ENCODE measurements around the gene LMBR1L. TPM values are rescaled to one million over a fixed set of nuclear protein-coding genes. Genes with fewer than 3 reads are reported as not detected.
A peak's percentile ranks its signal among the peaks of the same experiment; 100 is the strongest.

Gene LMBR1L
- total and polyA plus RNA-seq, 2 of the 13 experiments (the other 11 are each of a cell fraction or from before 2014, with no cell fraction given), result 12.2 to 65.9 TPM

DNA sequence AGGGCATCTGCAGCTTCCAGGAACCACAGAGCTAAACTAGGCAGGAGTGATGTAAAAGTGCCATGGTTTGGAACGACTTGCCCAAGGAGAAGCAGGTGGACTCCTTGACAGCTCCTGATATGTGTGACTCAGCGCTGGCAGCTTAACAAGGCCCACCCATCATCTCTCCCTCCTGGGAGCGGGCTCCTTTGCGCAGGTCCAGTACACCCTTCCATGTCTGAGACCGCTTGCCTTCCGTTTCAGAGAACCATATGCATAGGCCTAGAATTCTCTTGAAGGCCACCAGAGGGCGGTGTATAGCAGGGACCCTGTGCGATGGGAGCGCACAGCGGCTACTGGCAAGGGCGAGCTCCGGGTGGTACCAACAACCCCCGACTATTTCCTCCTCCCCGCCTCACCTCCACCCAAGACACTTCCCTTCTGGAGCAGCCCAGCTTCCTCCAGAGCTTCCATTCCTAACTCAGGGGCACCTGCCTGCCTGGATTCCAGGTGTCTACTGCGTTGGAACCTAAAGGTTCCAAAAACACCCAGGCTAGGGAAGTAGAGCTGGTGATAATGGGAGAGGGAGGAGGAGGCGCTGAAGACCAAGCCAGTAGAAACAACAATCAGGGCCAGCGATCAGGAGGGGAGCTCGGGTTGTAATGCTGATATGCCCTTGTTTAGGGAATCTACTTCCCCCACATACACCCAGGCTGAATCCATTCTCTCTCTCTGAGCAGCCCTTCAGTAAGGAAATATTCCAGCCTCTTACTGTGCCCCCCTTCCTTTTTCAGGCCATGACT lies 22.3 kb downstream of the LMBR1L start (continued):
- TF ChIP-seq, protein P1, sequence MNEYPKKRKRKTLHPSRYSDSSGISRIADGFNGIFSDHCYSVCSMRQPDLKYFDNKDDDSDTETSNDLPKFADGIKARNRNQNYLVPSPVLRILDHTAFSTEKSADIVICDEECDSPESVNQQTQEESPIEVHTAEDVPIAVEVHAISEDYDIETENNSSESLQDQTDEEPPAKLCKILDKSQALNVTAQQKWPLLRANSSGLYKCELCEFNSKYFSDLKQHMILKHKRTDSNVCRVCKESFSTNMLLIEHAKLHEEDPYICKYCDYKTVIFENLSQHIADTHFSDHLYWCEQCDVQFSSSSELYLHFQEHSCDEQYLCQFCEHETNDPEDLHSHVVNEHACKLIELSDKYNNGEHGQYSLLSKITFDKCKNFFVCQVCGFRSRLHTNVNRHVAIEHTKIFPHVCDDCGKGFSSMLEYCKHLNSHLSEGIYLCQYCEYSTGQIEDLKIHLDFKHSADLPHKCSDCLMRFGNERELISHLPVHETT (CRISPR knock-in tag; conservative IDR thresholded peaks at IDR 0.05), result no peak
- no peak for TF ChIP-seq SKI (IDR thresholded peaks at IDR 0.05; ENCODE audit: partially characterized antibody)
- TF ChIP-seq, protein P2, sequence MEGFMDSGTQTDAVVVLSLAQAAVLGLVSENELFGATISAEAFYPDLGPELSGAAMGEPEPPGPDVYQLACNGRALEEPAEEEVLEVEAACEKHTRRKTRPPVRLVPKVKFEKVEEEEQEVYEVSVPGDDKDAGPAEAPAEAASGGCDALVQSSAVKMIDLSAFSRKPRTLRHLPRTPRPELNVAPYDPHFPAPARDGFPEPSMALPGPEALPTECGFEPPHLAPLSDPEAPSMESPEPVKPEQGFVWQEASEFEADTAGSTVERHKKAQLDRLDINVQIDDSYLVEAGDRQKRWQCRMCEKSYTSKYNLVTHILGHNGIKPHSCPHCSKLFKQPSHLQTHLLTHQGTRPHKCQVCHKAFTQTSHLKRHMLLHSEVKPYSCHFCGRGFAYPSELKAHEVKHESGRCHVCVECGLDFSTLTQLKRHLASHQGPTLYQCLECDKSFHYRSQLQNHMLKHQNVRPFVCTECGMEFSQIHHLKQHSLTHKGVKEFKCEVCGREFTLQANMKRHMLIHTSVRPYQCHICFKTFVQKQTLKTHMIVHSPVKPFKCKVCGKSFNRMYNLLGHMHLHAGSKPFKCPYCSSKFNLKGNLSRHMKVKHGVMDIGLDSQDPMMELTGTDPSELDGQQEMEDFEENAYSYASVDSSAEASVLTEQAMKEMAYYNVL (CRISPR knock-in tag; IDR thresholded peaks at IDR 0.05; ENCODE audit: borderline replicate concordance), result no peak
- TF ChIP-seq MIXL1 (CRISPR knock-in tag; IDR thresholded peaks at IDR 0.05), result no peak
- no peak for TF ChIP-seq ZNF317 (CRISPR knock-in tag; IDR thresholded peaks at IDR 0.05)
- no peak for TF ChIP-seq ZSCAN5A (CRISPR knock-in tag; IDR thresholded peaks at IDR 0.05; ENCODE audit: borderline replicate concordance)
- no peak for TF ChIP-seq MTF1 (CRISPR knock-in tag; IDR thresholded peaks at IDR 0.05)
- no peak for TF ChIP-seq MTA1 (CRISPR knock-in tag; IDR thresholded peaks at IDR 0.05; ENCODE audit: borderline replicate concordance)
- TF ChIP-seq, protein P3, sequence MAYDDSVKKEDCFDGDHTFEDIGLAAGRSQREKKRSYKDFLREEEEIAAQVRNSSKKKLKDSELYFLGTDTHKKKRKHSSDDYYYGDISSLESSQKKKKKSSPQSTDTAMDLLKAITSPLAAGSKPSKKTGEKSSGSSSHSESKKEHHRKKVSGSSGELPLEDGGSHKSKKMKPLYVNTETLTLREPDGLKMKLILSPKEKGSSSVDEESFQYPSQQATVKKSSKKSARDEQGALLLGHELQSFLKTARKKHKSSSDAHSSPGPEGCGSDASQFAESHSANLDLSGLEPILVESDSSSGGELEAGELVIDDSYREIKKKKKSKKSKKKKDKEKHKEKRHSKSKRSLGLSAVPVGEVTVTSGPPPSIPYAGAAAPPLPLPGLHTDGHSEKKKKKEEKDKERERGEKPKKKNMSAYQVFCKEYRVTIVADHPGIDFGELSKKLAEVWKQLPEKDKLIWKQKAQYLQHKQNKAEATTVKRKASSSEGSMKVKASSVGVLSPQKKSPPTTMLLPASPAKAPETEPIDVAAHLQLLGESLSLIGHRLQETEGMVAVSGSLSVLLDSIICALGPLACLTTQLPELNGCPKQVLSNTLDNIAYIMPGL (CRISPR knock-in tag; IDR thresholded peaks at IDR 0.05; ENCODE audit: borderline replicate concordance in 1 of 2, low read depth in 1 of 2), result peak; percentile 44 to 47; a peak in 2 of 4 replicates
- TF ChIP-seq, protein P4, sequence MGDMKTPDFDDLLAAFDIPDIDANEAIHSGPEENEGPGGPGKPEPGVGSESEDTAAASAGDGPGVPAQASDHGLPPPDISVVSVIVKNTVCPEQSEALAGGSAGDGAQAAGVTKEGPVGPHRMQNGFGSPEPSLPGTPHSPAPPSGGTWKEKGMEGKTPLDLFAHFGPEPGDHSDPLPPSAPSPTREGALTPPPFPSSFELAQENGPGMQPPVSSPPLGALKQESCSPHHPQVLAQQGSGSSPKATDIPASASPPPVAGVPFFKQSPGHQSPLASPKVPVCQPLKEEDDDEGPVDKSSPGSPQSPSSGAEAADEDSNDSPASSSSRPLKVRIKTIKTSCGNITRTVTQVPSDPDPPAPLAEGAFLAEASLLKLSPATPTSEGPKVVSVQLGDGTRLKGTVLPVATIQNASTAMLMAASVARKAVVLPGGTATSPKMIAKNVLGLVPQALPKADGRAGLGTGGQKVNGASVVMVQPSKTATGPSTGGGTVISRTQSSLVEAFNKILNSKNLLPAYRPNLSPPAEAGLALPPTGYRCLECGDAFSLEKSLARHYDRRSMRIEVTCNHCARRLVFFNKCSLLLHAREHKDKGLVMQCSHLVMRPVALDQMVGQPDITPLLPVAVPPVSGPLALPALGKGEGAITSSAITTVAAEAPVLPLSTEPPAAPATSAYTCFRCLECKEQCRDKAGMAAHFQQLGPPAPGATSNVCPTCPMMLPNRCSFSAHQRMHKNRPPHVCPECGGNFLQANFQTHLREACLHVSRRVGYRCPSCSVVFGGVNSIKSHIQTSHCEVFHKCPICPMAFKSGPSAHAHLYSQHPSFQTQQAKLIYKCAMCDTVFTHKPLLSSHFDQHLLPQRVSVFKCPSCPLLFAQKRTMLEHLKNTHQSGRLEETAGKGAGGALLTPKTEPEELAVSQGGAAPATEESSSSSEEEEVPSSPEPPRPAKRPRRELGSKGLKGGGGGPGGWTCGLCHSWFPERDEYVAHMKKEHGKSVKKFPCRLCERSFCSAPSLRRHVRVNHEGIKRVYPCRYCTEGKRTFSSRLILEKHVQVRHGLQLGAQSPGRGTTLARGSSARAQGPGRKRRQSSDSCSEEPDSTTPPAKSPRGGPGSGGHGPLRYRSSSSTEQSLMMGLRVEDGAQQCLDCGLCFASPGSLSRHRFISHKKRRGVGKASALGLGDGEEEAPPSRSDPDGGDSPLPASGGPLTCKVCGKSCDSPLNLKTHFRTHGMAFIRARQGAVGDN (CRISPR knock-in tag; IDR thresholded peaks at IDR 0.05), result peak; percentile 54
- 0 out of 2 replicates have a peak, but pooled peaks have one; percentile 46 for TF ChIP-seq SP4 (CRISPR knock-in tag; IDR thresholded peaks at IDR 0.05)
